HL-60/S4 treated with retinoic acid at 250 ng/mL for 4 days and 3 days (cell line): Measurements from ENCODE around the gene GALNT14.

Experiments
- in situ Hi-C: fragments of 300-500 bp; cut with MboI; formaldehyde crosslinking; loops from 2 replicates; pipeline ENCODE4 v1.7.0; 2022; ENCODE audit warnings: low sequenced_read_pairs

Gene GALNT14

GRCh38 chr2:31018280-31018679, 120.0 kb downstream of the GALNT14 start:
- in situ Hi-C loops: no loop called here

- in situ Hi-C loops: no loop called here
Observed at GRCh38 chr2:31016648-31017047, 121.6 kb downstream of the GALNT14 start.

- in situ Hi-C loops: no loop called here
Observed at GRCh38 chr2:31014516-31014915, 123.7 kb downstream of the GALNT14 start.

- in situ Hi-C loops: no loop called here
Observed at GRCh38 chr2:31013301-31013700, 124.9 kb downstream of the GALNT14 start.

GRCh38 chr2:31012406-31012805, 125.8 kb downstream of the GALNT14 start:
- in situ Hi-C loops: no loop called here

- in situ Hi-C loops: no loop called here
Observed at GRCh38 chr2:31011587-31011986, 126.7 kb downstream of the GALNT14 start.

- in situ Hi-C loops: no loop called here
Observed at GRCh38 chr2:31008561-31009114, 129.6 kb downstream of the GALNT14 start.

- in situ Hi-C loops: no loop called here
Observed at GRCh38 chr2:31004257-31004656, 134.0 kb downstream of the GALNT14 start.

- in situ Hi-C loops: no loop called here
Observed at GRCh38 chr2:31003749-31004148, 134.5 kb downstream of the GALNT14 start.

- in situ Hi-C loops: no loop called here
Observed at GRCh38 chr2:31002537-31003150, 135.6 kb downstream of the GALNT14 start.

- in situ Hi-C loops: no loop called here
Observed at GRCh38 chr2:31000970-31001369, 137.3 kb downstream of the GALNT14 start.

- in situ Hi-C loops: no loop called here
Observed at GRCh38 chr2:30998672-30999071, 139.6 kb downstream of the GALNT14 start.

- in situ Hi-C loops: no loop called here
Observed at GRCh38 chr2:30997979-30998378, 140.3 kb downstream of the GALNT14 start.

GRCh38 chr2:30994227-30995056, 143.8 kb downstream of the GALNT14 start:
- in situ Hi-C loops: no loop called here

- in situ Hi-C loops: no loop called here
Observed at GRCh38 chr2:30992781-30993180, 145.5 kb downstream of the GALNT14 start.

GRCh38 chr2:30990671-30991070, 147.6 kb downstream of the GALNT14 start:
- in situ Hi-C loops: no loop called here

- in situ Hi-C loops: no loop called here
Observed at GRCh38 chr2:30990176-30990575, 148.1 kb downstream of the GALNT14 start.

- in situ Hi-C loops: no loop called here
Observed at GRCh38 chr2:30989746-30990145, 148.5 kb downstream of the GALNT14 start.

GRCh38 chr2:30987566-30987965, 150.7 kb downstream of the GALNT14 start:
- in situ Hi-C loops: no loop called here

- in situ Hi-C loops: no loop called here
Observed at GRCh38 chr2:30986231-30986580, 152.0 kb downstream of the GALNT14 start.

GRCh38 chr2:30985493-30986230, 152.6 kb downstream of the GALNT14 start:
- in situ Hi-C loops: no loop called here

- in situ Hi-C loops: no loop called here
Observed at GRCh38 chr2:30984148-30984547, 154.1 kb downstream of the GALNT14 start.
